ENCODE measurements around the gene TTLL1. TPM values are rescaled to one million over a fixed set of nuclear protein-coding genes. Genes with fewer than 3 reads are reported as not detected.

TTLL1 gene
- total RNA-seq, 2 donors from 2014 or later = 1.1 to 4.3 TPM

DNA sequence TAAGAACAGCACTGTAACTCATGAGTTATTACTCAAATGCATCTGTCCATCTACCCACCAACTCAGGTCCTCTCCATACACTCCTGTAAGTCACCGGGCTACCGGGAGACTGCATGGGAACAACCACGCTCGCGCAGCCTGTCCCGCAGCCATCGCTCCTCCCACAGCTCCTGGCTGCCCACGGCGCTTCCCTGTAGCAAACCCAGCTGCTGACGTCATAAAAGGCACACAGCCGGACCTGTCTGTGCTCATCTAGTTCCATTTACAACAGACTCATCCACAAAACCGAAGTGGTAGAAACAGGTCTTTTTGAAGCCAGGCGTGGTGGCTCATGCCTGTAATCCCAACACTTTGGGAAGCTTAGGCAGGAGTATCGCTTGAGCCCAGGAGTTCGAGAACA lies 50.9 kb downstream of the TTLL1 start:
- no peak for TF ChIP-seq CTCF (IDR thresholded peaks at IDR 0.05)
- Histone ChIP-seq H3K4me1 (ENCODE audit: control insufficient read depth in 1 of 2, low read depth in 2 of 2) (peaks cover 0 to 10% of the 10 kb centered on the region in 2 donors), H3K27me3 (replicated peaks; ENCODE audit: insufficient read depth) (no peaks in the 10 kb centered on the region), H3K9me3 (no peaks in the 10 kb centered on the region), H3K36me3 (no peaks in the 10 kb centered on the region), H3K4me3 (no peak overlapping the region), H3K27ac (no peak overlapping the region)
- ATAC-seq (ENCODE audit: insufficient number of reproducible peaks, low FRiP score, low read depth) (no peak), DNase-seq (ENCODE audit: low spot score) (no peak)

GRCh38 chr22:43036282-43036829 lies 52.8 kb downstream of the TTLL1 start:
- H3K27ac ChIP-seq = no peak overlapping the region
- TF ChIP-seq CTCF (IDR thresholded peaks at IDR 0.05) = no peak
- H3K4me1 ChIP-seq (ENCODE audit: control insufficient read depth in 1 of 2, low read depth in 2 of 2) = peaks cover 0 to 10% of the 10 kb centered on the region in 2 donors
- no peak overlapping the region for H3K4me3 ChIP-seq
- no peaks in the 10 kb centered on the region for H3K9me3 ChIP-seq
- H3K36me3 ChIP-seq = no peaks in the 10 kb centered on the region
- ATAC-seq (ENCODE audit: insufficient number of reproducible peaks, low FRiP score, low read depth) = peak; percentile 66
- no peaks in the 10 kb centered on the region for H3K27me3 ChIP-seq (replicated peaks; ENCODE audit: insufficient read depth)
- no peak for DNase-seq (ENCODE audit: low spot score)

DNA sequence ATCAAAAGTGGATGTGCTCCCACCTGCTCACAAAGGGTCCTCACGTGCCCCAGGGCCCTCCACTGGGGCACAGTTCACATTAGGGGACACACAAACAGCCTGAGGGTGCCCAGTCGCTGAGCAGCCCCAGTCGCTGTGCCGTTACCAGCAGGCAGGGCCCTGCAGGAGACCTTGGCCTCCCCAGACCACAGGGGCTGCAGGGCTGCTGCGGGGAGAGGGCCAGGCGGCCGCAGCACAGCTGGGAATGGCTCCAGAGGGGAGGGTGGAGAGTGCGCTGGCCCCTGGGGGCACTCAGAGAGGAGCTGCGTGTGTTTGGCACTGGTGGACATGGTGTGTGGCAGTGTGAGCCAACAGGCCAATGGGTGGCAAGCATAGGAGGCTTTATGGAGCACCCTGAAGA lies 53.9 kb downstream of the TTLL1 start:
- DNase-seq (ENCODE audit: low spot score) (no peak), ATAC-seq (ENCODE audit: insufficient number of reproducible peaks, low FRiP score, low read depth) (no peak)
- Histone ChIP-seq H3K4me3 (no peak overlapping the region), H3K4me1 (ENCODE audit: control insufficient read depth in 1 of 2, low read depth in 2 of 2) (peaks cover 0 to 10% of the 10 kb centered on the region in 2 donors), H3K27ac (no peak overlapping the region), H3K9me3 (no peaks in the 10 kb centered on the region), H3K36me3 (no peaks in the 10 kb centered on the region), H3K27me3 (replicated peaks; ENCODE audit: insufficient read depth) (no peaks in the 10 kb centered on the region)
- no peak for TF ChIP-seq CTCF (IDR thresholded peaks at IDR 0.05)

GRCh38 chr22:43031617-43032016 lies 57.6 kb downstream of the TTLL1 start:
- TF ChIP-seq CTCF (IDR thresholded peaks at IDR 0.05) = no peak

GRCh38 chr22:43018615-43019014 lies 70.6 kb downstream of the TTLL1 start:
- no peaks in the 10 kb centered on the region for H3K9me3 ChIP-seq
- H3K4me3 ChIP-seq = no peak overlapping the region
- peaks cover 0 to 10% of the 10 kb centered on the region in 2 donors for H3K4me1 ChIP-seq (ENCODE audit: control insufficient read depth in 1 of 2, low read depth in 2 of 2)
- DNase-seq (ENCODE audit: low spot score) = no peak
- H3K27me3 ChIP-seq (replicated peaks; ENCODE audit: insufficient read depth) = no peaks in the 10 kb centered on the region
- no peak for ATAC-seq (ENCODE audit: insufficient number of reproducible peaks, low FRiP score, low read depth)
- H3K36me3 ChIP-seq = no peaks in the 10 kb centered on the region
- no peak for TF ChIP-seq CTCF (IDR thresholded peaks at IDR 0.05)
- H3K27ac ChIP-seq = no peak overlapping the region

More at GRCh38 chr22:43031617-43032016, 57.6 kb downstream of the TTLL1 start:
- Histone ChIP-seq H3K36me3 (no peaks in the 10 kb centered on the region), H3K27me3 (replicated peaks; ENCODE audit: insufficient read depth) (no peaks in the 10 kb centered on the region), H3K9me3 (no peaks in the 10 kb centered on the region), H3K4me1 (ENCODE audit: control insufficient read depth in 1 of 2, low read depth in 2 of 2) (peaks cover 0 to 10% of the 10 kb centered on the region in 2 donors), H3K4me3 (no peak overlapping the region), H3K27ac (no peak overlapping the region)
- DNase-seq (ENCODE audit: low spot score) = no peak
- no peak for ATAC-seq (ENCODE audit: insufficient number of reproducible peaks, low FRiP score, low read depth)

All from thoracic aorta (tissue), 2 donors.